AG08396 (cell line): Measurements from ENCODE around the gene PYM1.

Experiments
- DNase-seq: peaks from one replicate; pipeline ENCODE4 v3.0.0; 2012; ENCODE audit warnings: low spot score, mixed read lengths

Gene PYM1

GRCh38 chr12:55927588-55928502, at the start of gene PYM1:
Gene PYM1 (minus strand): TSS chr12:55927894. CDS start chr12:55927761, 133 bp downstream.
- peak; percentile 72 for DNase-seq

DNA sequence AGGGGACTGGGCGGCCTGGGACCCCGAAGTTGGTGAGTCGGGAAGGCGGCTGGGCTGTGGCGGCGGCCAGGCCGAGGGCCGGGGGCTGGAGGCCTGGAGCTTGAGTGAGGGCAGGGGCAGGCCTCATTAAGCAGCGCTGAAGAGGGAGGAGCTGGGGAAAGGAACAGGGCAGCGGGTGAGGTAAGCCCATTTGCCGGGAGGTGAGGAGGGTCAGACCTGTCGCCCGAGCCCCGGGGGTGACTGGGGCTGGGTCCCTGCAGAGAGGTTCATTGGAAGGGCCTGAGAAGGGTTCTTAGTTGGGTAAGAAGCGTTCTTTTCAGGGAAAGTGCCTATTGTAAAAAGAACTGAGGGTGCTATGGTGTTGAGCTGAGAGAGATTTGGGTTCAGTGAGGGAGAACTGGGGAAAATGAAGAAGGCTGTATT, 46.6 kb upstream of the PYM1 start:
- peak; percentile 43 for DNase-seq

DNA sequence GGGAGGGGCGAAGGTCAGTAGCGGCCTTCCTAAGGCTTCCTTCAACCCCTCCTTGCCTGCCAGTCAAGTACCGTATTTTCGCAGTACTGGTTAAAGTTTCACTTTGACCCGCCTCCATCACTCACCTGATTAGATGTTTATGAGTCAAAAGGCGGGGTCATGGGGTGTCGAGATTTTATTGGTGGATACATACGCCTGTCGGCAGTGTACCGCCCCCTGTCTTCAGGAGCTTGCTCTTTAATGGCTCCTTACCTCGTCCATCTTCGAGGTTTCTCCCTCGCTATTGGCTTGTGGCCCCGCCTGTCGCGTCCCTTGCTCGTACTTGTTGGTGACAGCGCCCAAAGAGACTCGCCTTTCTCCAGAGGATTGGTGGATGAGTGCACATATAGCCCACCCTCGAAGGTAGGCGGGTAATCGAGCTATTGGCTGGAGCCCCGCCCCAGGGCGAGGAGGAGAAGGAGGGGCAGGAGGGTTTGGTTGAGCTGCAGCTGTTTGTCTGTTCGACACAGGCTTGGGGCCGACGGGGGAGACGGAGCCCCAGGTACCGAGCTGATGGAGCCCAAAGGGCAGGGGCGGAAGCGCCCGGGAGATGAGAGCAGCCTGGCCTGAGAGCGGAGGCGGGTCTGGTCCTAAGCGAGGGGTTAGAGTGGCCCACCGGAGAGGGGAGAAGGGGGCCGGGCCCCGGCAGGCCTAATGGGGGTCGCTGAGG, 46.1 kb upstream of the PYM1 start, which contains the start of gene RAB5B:
Gene RAB5B, plus strand, starts transcription at position 480 of the 709 bp plus-strand sequence. CDS start 12,883 bp downstream, outside the sequence.
- DNase-seq: peak; percentile 97

DNA sequence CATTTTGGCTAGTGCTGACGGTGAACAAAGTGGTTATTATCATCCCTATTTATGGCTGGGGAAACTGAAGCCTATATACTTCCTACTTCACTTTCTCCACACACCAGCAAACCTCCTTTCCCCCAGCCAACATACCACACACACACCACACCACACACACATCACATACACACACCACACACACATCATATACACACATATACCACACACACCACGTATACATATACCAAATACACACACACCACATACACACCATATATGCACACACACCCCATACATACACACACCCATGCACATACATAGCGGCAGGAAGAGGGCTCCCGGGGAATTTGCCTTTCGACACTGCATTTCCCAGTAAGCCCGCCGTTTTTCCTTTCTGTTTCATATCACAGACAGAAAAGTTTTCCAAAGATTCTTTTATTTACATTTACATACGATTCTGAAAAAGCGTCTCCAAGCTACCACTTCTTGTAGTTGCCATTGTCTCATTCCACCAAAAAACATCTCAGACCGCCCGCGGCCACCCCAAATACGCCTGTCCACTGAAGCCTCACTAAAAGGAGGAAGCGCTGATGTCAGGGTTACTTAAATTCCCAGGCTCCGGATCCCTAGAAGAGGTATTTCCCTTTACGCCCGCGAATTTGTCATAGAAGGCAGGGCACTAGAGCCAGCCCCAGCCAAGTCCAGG, 45.4 kb upstream of the PYM1 start:
- DNase-seq: no peak

DNA sequence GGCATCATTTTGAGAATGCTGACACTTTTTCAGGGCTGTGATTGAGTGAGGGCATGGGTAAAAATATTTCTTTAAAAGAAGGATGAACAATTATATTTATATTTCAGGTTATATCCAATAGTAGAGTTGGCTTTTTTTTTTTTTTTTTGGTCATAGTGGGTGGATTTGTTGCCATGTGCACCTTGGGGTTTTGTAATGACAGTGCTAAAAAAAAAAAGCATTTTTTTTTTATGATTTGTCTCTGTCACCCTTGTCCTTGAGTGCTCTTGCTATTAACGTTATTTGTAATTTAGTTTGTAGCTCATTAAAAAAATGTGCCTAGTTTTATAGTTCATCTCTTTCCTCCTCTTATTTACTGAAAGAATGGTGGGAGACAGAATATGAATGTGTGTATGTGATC, 44.8 kb upstream of the PYM1 start:
- no peak for DNase-seq

DNA sequence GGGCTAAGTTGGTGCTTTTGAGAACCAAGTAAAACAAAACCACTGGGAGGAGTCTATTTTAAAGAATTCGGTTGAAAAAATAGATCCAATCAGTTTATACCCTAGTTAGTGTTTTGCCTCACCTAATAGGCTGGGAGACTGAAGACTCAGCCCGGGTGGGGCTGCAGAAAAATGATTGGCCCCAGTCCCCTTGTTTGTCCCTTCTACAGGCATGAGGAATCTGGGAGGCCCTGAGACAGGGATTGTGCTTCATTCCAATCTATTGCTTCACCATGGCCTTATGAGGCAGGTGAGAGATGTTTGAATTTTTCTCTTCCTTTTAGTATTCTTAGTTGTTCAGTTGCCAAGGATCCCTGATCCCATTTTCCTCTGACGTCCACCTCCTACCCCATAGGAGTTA, 44.3 kb upstream of the PYM1 start:
- DNase-seq: peak; percentile 64

DNA sequence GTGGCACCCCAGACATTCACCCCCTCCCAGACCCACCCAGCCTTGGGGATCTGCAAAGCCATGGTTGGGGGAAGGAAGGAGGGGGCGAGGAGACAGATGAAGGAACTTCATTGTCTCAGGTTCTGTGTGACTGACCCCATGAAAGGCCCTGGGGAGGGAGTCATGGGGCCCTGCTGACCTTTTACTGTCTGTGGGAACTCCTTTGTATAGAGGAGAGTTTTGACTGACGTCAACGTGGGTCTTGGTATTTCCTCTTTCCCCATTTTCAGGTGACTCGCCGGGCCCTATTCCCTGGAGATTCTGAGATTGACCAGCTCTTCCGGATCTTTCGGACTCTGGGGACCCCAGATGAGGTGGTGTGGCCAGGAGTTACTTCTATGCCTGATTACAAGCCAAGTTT, 43.1 kb upstream of the PYM1 start:
- no peak for DNase-seq

DNA sequence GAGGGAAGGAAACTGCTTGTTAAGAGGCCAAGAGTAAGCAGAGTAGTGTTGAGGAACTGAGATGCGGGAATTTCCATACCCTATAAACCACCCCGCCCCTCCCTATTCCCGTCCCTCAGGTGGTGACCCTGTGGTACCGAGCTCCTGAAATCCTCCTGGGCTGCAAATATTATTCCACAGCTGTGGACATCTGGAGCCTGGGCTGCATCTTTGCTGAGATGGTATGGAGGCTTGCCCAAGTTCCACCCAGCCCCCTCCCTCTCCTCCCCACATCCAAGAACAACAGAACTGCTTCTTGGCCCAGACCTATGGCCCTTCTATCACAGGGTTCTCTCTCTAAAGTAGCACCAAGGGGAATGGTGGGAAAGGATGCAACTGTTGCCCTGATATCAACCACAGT, 41.7 kb upstream of the PYM1 start:
- DNase-seq: no peak

- DNase-seq: peak; percentile 93
Measured at GRCh38 chr12:55966408-55967281, 39.0 kb upstream of the PYM1 start, which contains the start of gene CDK2. Gene CDK2 (plus strand): TSS chr12:55966830. CDS start chr12:55967009, 179 bp downstream.

DNA sequence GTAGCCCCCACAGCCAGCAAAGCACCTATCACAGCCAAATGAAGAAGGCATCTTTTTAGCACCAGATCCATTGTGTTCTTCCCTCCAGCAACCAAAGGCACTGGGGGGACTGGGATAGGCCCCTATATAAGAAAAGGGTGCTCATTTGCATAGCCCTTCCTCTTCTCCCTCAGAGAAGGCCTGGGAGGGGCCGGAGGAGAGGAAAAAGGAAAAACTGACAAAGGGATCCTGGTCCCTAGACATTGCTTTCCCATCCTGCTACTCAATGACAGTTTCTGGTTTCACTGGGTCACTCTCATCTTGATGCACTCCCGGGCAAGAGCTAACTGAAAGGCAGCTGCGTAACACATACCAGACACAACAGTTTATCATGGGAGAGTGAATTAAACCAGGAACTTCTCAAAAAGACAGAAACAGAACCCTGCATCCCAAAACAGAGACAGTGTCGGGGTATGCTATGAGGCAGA, 38.3 kb upstream of the PYM1 start, which contains the start of gene PMEL:
Gene PMEL, minus strand, starts transcription at position 102 of the 467 bp plus-strand sequence. Its CDS starts 31 bp downstream, at position 71.
- DNase-seq: no peak

DNA sequence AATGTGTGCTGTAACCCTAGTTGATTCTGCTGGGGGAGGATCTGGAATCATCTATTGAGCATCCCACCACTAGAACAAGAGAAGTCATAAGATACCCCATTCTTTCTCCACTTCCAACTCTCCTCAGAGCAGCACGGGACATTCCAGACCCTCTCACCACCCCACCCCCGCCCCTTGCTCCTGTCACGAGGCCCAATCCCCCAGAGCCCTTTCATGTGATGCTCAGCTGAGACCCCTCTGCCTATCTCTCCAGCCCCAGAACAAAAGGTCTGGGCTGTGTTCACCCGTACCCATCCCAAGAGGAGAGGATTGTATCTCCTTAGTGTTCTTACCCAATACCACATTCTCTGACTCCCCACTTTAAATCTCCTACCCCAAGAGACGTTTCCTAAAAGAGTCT, 37.5 kb upstream of the PYM1 start:
- DNase-seq: no peak

DNA sequence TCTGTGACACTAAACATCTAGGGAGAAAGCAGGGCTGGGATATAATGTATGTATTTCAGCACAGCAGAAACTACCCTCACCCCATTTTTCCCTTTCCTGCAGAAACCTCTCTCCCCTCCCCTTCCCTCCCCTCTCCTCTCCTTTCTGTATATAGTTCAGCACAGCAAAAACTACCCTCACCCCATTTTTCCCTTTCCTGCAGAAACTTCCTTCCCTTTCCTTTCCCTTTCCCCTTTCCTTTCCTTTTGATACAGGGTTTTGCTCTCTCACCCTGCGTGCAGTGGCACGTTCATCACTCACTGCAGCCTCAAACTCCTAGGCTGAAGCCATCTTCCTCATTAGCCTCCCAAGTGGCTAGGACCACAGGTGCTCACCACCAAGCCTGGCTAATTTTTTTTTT, 36.1 kb upstream of the PYM1 start:
- no peak for DNase-seq

- DNase-seq: no peak
Measured at GRCh38 chr12:55957106-55957859, 29.6 kb upstream of the PYM1 start.

- peak; percentile 61 for DNase-seq
Measured at GRCh38 chr12:55955800-55956508, 28.3 kb upstream of the PYM1 start.

- DNase-seq: no peak
Measured at GRCh38 chr12:55955344-55955743, 27.6 kb upstream of the PYM1 start.

GRCh38 chr12:55946553-55946952, 18.9 kb upstream of the PYM1 start:
- no peak for DNase-seq

- DNase-seq: no peak
Measured at GRCh38 chr12:55942577-55943136, 15.0 kb upstream of the PYM1 start.

DNA sequence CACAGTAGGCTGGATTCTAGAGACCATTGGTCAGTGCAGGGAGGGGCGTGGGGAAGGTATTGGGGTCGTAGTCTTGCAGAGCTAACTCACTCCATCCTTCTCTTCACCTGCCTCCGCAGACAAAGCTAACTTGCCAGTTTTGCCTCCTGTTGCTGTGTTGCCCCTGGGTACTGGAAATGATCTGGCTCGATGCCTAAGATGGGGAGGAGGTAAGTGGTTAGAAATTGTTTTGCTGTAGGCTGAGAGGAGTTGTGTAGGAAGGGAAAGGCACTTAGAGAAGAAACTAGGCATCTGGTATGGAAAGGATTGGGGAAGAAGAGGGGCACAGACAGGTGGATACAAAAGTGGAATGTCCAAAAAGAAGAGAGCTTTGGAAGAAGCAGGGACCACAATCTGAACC, 14.4 kb upstream of the PYM1 start:
- no peak for DNase-seq

DNA sequence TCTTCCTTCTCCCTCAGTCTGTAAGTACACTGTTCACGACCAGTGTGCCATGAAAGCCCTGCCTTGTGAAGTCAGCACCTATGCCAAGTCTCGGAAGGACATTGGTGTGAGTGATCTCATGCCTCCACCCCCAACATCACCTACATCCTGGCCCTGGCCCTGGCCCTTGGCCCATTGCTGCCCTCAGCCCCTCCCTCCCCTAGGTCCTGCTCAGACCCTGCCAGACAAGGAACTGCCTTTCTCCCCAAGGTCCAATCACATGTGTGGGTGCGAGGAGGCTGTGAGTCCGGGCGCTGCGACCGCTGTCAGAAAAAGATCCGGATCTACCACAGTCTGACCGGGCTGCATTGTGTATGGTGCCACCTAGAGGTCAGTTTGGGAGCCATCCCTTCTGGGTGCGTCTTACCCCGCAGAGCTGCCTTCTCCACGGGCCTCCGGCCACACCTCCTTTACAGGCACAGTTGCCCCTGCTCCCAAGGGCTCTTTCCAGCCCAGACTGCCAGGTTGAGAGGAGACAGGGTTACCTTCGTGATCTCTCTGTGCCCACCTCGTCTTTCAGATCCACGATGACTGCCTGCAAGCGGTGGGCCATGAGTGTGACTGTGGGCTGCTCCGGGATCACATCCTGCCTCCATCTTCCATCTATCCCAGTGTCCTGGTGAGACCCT, 12.5 kb upstream of the PYM1 start:
- DNase-seq: peak; percentile 89
